ENCODE results near the gene KIAA1217. TPM values are rescaled to one million over a fixed set of nuclear protein-coding genes. Genes with fewer than 3 reads are reported as not detected.

Gene KIAA1217
- total and polyA plus RNA-seq, 2 of the 4 experiments (the other 2 are of a cell fraction) = 3.4 to 4.4 TPM

DNA sequence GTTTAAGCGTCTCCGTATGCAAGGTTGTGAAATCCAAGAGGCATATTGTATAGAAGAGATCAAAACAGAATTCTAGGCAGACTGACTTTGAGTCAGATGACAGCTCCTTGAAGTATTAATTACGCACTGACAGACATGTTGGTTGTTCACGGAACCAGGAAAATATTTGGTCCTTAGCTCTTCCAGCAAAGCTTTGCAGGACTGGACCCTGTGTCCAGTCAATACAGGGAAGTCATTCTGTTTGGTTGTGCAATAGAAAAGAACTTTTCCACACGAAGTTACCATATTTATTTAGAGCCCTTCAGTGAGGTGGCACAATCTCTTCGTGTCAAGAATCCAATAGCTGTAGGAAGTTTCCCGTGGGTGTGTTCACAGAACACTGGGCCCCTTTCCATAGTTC lies 309.5 kb downstream of the KIAA1217 start:
- Histone ChIP-seq H3K4me3 (ENCODE audit: insufficient read depth, low read depth, low read length) (no peak overlapping the region), H3K18ac (ENCODE audit: low read depth, low read length) (no peak overlapping the region), H3K27me3 (ENCODE audit: control insufficient read depth, insufficient read depth, low read length) (no peaks in the 10 kb centered on the region), H2BK5ac (ENCODE audit: low read depth, low read length, poor library complexity, severe bottlenecking) (no peak overlapping the region), H2BK120ac (ENCODE audit: low read depth, low read length) (no peak overlapping the region), H3K79me1 (ENCODE audit: low read depth in 1 of 2, low read length in 2 of 2) (no peaks in the 10 kb centered on the region), H3K4me1 (ENCODE audit: control insufficient read depth, insufficient read depth, low read length) (no peaks in the 10 kb centered on the region; the same call in 1 of the 2 replicates), H3K9ac (ENCODE audit: low read depth, low read length) (no peak overlapping the region), H3K9me1 (ENCODE audit: insufficient read depth, low read length) (no peaks in the 10 kb centered on the region), H2AK9ac (replicated peaks; ENCODE audit: low read depth, low read length, poor library complexity) (no peak overlapping the region), H3K4ac (ENCODE audit: low read depth, low read length) (no peak overlapping the region), H4K8ac (ENCODE audit: low read depth in 2 of 2, low read length in 2 of 2) (no peak overlapping the region), H3K23ac (ENCODE audit: low read depth, low read length) (no peak overlapping the region), H2AFZ (replicated peaks; ENCODE audit: low read length, poor library complexity) (no peak overlapping the region), H3K9me3 (ENCODE audit: control insufficient read depth, insufficient read depth, low read length) (no peaks in the 10 kb centered on the region), H2AK5ac (ENCODE audit: low read depth, low read length) (no peak overlapping the region), H3K27ac (ENCODE audit: insufficient read depth, low read length) (no peak overlapping the region), H4K20me1 (ENCODE audit: insufficient read depth, low read length) (no peaks in the 10 kb centered on the region), H3K4me2 (ENCODE audit: low read depth, low read length) (no peak overlapping the region), H4K5ac (ENCODE audit: low read depth, low read length) (no peak overlapping the region), H2BK20ac (ENCODE audit: low read depth, low read length) (no peak overlapping the region), H3K36me3 (ENCODE audit: control insufficient read depth, insufficient read depth, low read length) (peaks cover 6% of the 10 kb centered on the region; the same call in 1 of the 2 replicates), H3K56ac (ENCODE audit: extremely low read depth, insufficient read depth, low read length) (no peak overlapping the region), H3K14ac (replicated peaks; ENCODE audit: low read depth, low read length) (no peak overlapping the region), H4K91ac (ENCODE audit: insufficient read depth, low read depth, low read length) (no peak overlapping the region), H2BK15ac (ENCODE audit: low read depth, low read length) (no peak overlapping the region)
- 100% methylated on average over 2 of the region's 7 CpGs; no CpG with 5 or more reads in 1 of the 2 experiments for WGBS, 2 experiments (ENCODE audit: extremely low coverage in 2 of 2, insufficient read length in 1 of 2)
- ChIA-PET POLR2A (ENCODE audit: unreplicated experiment) (no interaction called here), CTCF (interaction anchor here (0.6 to 2.6 kb wide), 3 partner anchors 14 to 1224 kb away, joined by 3 to 20 read pairs (median 7); no protein-coding TSS in a partner anchor)
- in situ Hi-C loops (cut with MboI; ENCODE audit: low sequenced_read_pairs) = loop anchor here (5.0 to 25.0 kb wide), 5 partner anchors 324 to 1356 kb away; no protein-coding TSS in a partner anchor
- TF ChIP-seq CHD1 (IDR thresholded peaks at IDR 0.05; ENCODE audit: low read depth, low read length) (no peak), MAFK (IDR thresholded peaks at IDR 0.05; ENCODE audit: low read depth, low read length) (no peak), CEBPB (IDR thresholded peaks at IDR 0.05; ENCODE audit: low read depth, low read length) (peak; percentile 54)
- dilution Hi-C loops (cut with HindIII; ENCODE audit: low sequenced_read_pairs, unreplicated experiment) = no loop called here
- peak; percentile 27; the same call in 1 of the 2 replicates for ATAC-seq (ENCODE audit: low read depth)
- no peak for DNase-seq
- BruUV-seq (replicated peaks) = no TSS peak
- intact Hi-C loops (cut with micrococcal nuclease) = loop anchor here (2.0 to 5.0 kb wide), 2 partner anchors 158 to 321 kb away; no protein-coding TSS in a partner anchor
